PC-3 (cell line): Measurements from ENCODE around the gene LAMA3.

Experiments
- EZH2 ChIP-seq: fragments of 300-600 bp; sonication (generic); IDR thresholded peaks from one replicate; pipeline ENCODE4 v1.6.1; 2017; ENCODE audit warnings: antibody characterized with exemption, mild to moderate bottlenecking, low read length; ENCODE audit not compliant: unreplicated experiment
- EZH2phosphoT487 ChIP-seq: fragments of 300-600 bp; sonication (generic); IDR thresholded peaks from 2 replicates; pipeline ENCODE4 v1.6.1; 2018; ENCODE audit warnings: mild to moderate bottlenecking, antibody characterized with exemption, low read length, borderline replicate concordance
- TF ChIP-seq, protein P1 (sequence below): fragments of 300-600 bp; sonication (generic); conservative IDR thresholded peaks from 2 replicates; pipeline ENCODE4 v1.5.1; 2017; ENCODE audit warnings: antibody characterized with exemption, low read depth, mild to moderate bottlenecking, low read length

DNA sequence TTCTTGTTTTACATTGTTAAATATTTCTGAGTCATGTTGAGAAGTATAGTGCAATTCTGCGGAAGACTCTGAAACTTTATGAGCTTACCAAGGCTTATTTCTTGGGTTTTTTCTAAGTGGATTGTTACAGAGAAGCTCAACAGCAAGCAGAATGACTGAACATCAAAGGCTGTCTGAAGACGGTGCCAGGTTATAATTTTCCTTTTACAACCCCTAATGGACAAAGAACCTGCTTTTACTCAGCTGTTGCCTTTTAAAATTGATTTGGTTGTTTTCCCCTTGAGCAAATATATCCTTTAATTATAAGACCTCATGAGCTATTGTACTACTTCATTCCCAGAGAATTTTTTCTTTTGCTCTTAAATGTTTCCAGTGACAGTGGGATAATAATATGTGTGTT is 41.6 kb downstream of the LAMA3 start:
- TF ChIP-seq EZH2 (no peak), EZH2phosphoT487 (no peak)
- TF ChIP-seq, protein P1, sequence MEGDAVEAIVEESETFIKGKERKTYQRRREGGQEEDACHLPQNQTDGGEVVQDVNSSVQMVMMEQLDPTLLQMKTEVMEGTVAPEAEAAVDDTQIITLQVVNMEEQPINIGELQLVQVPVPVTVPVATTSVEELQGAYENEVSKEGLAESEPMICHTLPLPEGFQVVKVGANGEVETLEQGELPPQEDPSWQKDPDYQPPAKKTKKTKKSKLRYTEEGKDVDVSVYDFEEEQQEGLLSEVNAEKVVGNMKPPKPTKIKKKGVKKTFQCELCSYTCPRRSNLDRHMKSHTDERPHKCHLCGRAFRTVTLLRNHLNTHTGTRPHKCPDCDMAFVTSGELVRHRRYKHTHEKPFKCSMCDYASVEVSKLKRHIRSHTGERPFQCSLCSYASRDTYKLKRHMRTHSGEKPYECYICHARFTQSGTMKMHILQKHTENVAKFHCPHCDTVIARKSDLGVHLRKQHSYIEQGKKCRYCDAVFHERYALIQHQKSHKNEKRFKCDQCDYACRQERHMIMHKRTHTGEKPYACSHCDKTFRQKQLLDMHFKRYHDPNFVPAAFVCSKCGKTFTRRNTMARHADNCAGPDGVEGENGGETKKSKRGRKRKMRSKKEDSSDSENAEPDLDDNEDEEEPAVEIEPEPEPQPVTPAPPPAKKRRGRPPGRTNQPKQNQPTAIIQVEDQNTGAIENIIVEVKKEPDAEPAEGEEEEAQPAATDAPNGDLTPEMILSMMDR = no peak
